Measurements from ENCODE around the gene PDLIM1.

GRCh38 chr10:95285556-95285955 is 5.2 kb downstream of the PDLIM1 start:
- no peak for TF ChIP-seq POLR2AphosphoS5 (IDR thresholded peaks at IDR 0.05; ENCODE audit: borderline replicate concordance, low read depth, low read length)
- no peak for TF ChIP-seq EZH2 (IDR thresholded peaks at IDR 0.05)
- no peak for TF ChIP-seq FOXP2 (optimal IDR thresholded peaks at IDR 0.05; ENCODE audit: control extremely low read depth, extremely low read length, insufficient read depth)
